ENCODE measurements around the gene NACC1. TPM values are rescaled to one million over a fixed set of nuclear protein-coding genes. Genes with fewer than 3 reads are reported as not detected.

NACC1 gene
- total and polyA plus RNA-seq, 12 donors = 12.4 to 67.0 (median 40.1) TPM

- Histone ChIP-seq H3K4me1 (replicated peaks in 1 of 2) (no peaks in the 10 kb centered on the region), H3K36me3 (replicated peaks in 1 of 2) (peaks cover 0 to 6% of the 10 kb centered on the region in 2 donors), H3K27me3 (no peaks in the 10 kb centered on the region), H3K9me3 (replicated peaks in 1 of 3) (no peaks in the 10 kb centered on the region), H3K4me3 (no peak overlapping the region), H3K27ac (no peak overlapping the region)
- DNase-seq = no peak
- intact Hi-C loops (cut with DNase I) = no loop called here
- TF ChIP-seq CTCF (IDR thresholded peaks at IDR 0.05) (no peak), POLR2A (IDR thresholded peaks at IDR 0.05) (no peak)
- WGBS, 4 donors = 77 to 90% (median 84%) methylated on average over 6 to 8 of the region's 8 CpGs
Observed at GRCh38 chr19:13076320-13076719, 41.7 kb upstream of the NACC1 start.

- intact Hi-C loops (cut with DNase I) = no loop called here
- no peaks in the 10 kb centered on the region for H3K9me3 ChIP-seq (replicated peaks in 1 of 3)
- WGBS, 4 donors = 71 to 82% methylated on average over 6 of the region's 6 CpGs; no CpG with 5 or more reads in 2 of the 4 donors
- H3K27me3 ChIP-seq = no peaks in the 10 kb centered on the region
- no peak overlapping the region for H3K4me3 ChIP-seq
- no peak for TF ChIP-seq POLR2A (IDR thresholded peaks at IDR 0.05)
- no peak for TF ChIP-seq CTCF (IDR thresholded peaks at IDR 0.05)
- H3K36me3 ChIP-seq (replicated peaks in 1 of 2) = peaks cover 0 to 6% of the 10 kb centered on the region in 2 donors
- DNase-seq = no peak
- H3K4me1 ChIP-seq (replicated peaks in 1 of 2) = no peaks in the 10 kb centered on the region
- H3K27ac ChIP-seq = no peak overlapping the region
Observed at GRCh38 chr19:13076787-13077186, 41.3 kb upstream of the NACC1 start.

GRCh38 chr19:13077240-13077639, 40.8 kb upstream of the NACC1 start:
- no peak for TF ChIP-seq CTCF (IDR thresholded peaks at IDR 0.05)
- TF ChIP-seq POLR2A (IDR thresholded peaks at IDR 0.05) = no peak
- Histone ChIP-seq H3K27ac (no peak overlapping the region), H3K4me1 (replicated peaks in 1 of 2) (no peaks in the 10 kb centered on the region), H3K36me3 (replicated peaks in 1 of 2) (peaks cover 0 to 6% of the 10 kb centered on the region in 2 donors), H3K27me3 (no peaks in the 10 kb centered on the region), H3K4me3 (no peak overlapping the region), H3K9me3 (replicated peaks in 1 of 3) (no peaks in the 10 kb centered on the region)
- intact Hi-C loops (cut with DNase I) = no loop called here
- 65 to 81% (median 75%) methylated on average over 10 to 11 of the region's 11 CpGs for WGBS, 4 donors
- DNase-seq = no peak

GRCh38 chr19:13078381-13078780, 39.7 kb upstream of the NACC1 start:
- no peak overlapping the region for H3K4me3 ChIP-seq
- 74 to 92% (median 84%) methylated on average over 8 to 10 of the region's 10 CpGs for WGBS, 4 donors
- TF ChIP-seq CTCF (IDR thresholded peaks at IDR 0.05) (no peak), POLR2A (IDR thresholded peaks at IDR 0.05) (no peak)
- H3K36me3 ChIP-seq (replicated peaks in 1 of 2) = peaks cover 0 to 6% of the 10 kb centered on the region in 2 donors
- peak overlapping the region in 1 of 5 donors; percentile 43 for H3K27ac ChIP-seq
- H3K9me3 ChIP-seq (replicated peaks in 1 of 3) = no peaks in the 10 kb centered on the region
- H3K27me3 ChIP-seq = no peaks in the 10 kb centered on the region
- intact Hi-C loops (cut with DNase I) = no loop called here
- DNase-seq = no peak
- no peaks in the 10 kb centered on the region for H3K4me1 ChIP-seq (replicated peaks in 1 of 2)

Data from adrenal gland (tissue), 12 donors.